ENCODE results near the gene B4GAT1. TPM values are rescaled to one million over a fixed set of nuclear protein-coding genes. Genes with fewer than 3 reads are reported as not detected.
A peak's percentile ranks its signal among the peaks of the same experiment; 100 is the strongest.

Gene B4GAT1
- total and polyA plus RNA-seq, 2 donors (not counting 3 experiments of a cell fraction or from before 2014, with no cell fraction given) = 21.2 to 21.6 TPM

- no peak for DNase-seq (ENCODE audit: low read depth, low spot score)
- Histone ChIP-seq H3K27ac (ENCODE audit: insufficient read depth, low read depth, low read length) (no peak overlapping the region), H3K4me1 (ENCODE audit: control insufficient read depth, extremely low read depth, insufficient read depth, low read length) (peaks cover 4% of the 10 kb centered on the region), H3K9ac (replicated peaks; ENCODE audit: extremely low read depth, insufficient read depth, low read length) (no peak overlapping the region), H3K9me3 (replicated peaks; ENCODE audit: control insufficient read depth, insufficient read depth, low read length) (no peaks in the 10 kb centered on the region), H3K9me1 (replicated peaks; ENCODE audit: control insufficient read depth, extremely low read depth, insufficient read depth, low read length) (no peaks in the 10 kb centered on the region), H3K79me2 (ENCODE audit: control insufficient read depth, insufficient read depth, low read length) (no peaks in the 10 kb centered on the region), H4K20me1 (replicated peaks; ENCODE audit: control insufficient read depth, extremely low read depth, insufficient read depth, low read length) (no peaks in the 10 kb centered on the region), H2AFZ (ENCODE audit: low read depth, low read length) (peak overlapping the region; percentile 96), H3K36me3 (ENCODE audit: control insufficient read depth in 2 of 2, extremely low read depth in 1 of 2, insufficient read depth in 2 of 2, low read length in 2 of 2) (no peaks in the 10 kb centered on the region), H3K4me2 (ENCODE audit: insufficient read depth, low read length) (peak overlapping the region; percentile 56), H3K27me3 (ENCODE audit: control insufficient read depth in 2 of 2, insufficient read depth in 2 of 2, low read length in 2 of 2) (peaks cover 3 to 10% of the 10 kb centered on the region in 2 experiments), H3K4me3 (replicated peaks in 1 of 3; ENCODE audit: insufficient read depth in 1 of 3, low read depth in 1 of 3, low read length in 3 of 3) (no peak overlapping the region)
- no TSS peak for BruUV-seq (replicated peaks)
- peak; percentile 3 to 11 for TF ChIP-seq CTCF (IDR thresholded peaks at IDR 0.05; ENCODE audit: extremely low read depth in 1 of 2, insufficient read depth in 1 of 2, low read depth in 1 of 2, low read length in 2 of 2)
- no peak for TF ChIP-seq POLR2AphosphoS5 (IDR thresholded peaks at IDR 0.05; ENCODE audit: insufficient read depth, low read depth, low read length)
- TF ChIP-seq, protein P1, sequence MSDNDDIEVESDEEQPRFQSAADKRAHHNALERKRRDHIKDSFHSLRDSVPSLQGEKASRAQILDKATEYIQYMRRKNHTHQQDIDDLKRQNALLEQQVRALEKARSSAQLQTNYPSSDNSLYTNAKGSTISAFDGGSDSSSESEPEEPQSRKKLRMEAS (IDR thresholded peaks at IDR 0.05; ENCODE audit: insufficient read depth, insufficient read length) = no peak
- FAIRE-seq = no peak
- CTCF ChIA-PET = interaction anchor here (0.8 to 9.5 kb wide), 10 partner anchors 9 to 82 kb away, joined by 3 to 225 read pairs (median 26); partner anchors contain the start of genes RIN1 and YIF1A
- POLR2A ChIA-PET = interaction anchor here (0.8 to 2.1 kb wide), 2 partner anchors 12 to 24 kb away, joined by 4 to 8 read pairs; partner anchors contain the start of gene YIF1A
- dilution Hi-C loops (cut with MboI; ENCODE audit: extremely low pct_ligation_motif_present, low sequenced_read_pairs) = no loop called here
- intact Hi-C loops (cut with micrococcal nuclease) = loop anchor here (2.0 to 5.0 kb wide), 2 partner anchors 23 to 124 kb away; partner anchors contain the start of genes MRPL11 and RIN1
Measured at GRCh38 chr11:66313321-66314185, 33.9 kb downstream of the B4GAT1 start.
